Thyroid gland (tissue), 4 donors: Measurements from ENCODE around the gene PCBP4.

ENCODE experiments used
- CTCF ChIP-seq, 6 experiments: fragments of 200-600 bp in 3 of 6; fragments of 450-650 bp in 3 of 6; sonication (generic) in 3 of 6; IDR thresholded peaks; one replicate each; pipeline ENCODE4 v1.5.1; 2016 to 2019; ENCODE audit warnings: antibody characterized with exemption in 6 of 6, mild to moderate bottlenecking in 2 of 6, inconsistent platforms in 1 of 6, moderate library complexity in 1 of 6
- POLR2A ChIP-seq, 2 donors: fragments of 450-650 bp; IDR thresholded peaks; one replicate each; pipeline ENCODE4 v1.6.1; 2017; ENCODE audit warnings: antibody characterized with exemption in 2 of 2, mild to moderate bottlenecking in 2 of 2, moderate library complexity in 1 of 2

DNA sequence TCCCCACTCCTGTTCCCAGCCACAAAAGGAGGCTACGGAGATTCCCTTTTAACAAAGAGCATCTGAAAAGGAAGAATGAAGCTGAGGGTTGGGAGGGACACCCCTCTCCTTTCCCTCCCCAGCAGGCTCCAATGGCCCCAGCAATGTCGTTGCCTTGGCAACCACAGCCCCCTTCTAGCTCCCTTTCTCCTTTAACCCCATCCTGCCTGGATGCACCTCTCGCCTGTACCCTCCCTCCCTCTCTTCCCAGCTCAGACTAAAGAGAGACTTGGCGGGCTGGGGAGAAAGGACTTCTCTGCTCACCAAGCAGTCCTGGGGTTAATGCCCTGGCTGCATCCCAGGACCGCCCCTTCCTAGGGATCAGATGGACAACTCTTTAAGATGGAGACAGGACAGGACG is 35.5 kb upstream of the PCBP4 start:
- TF ChIP-seq CTCF (IDR thresholded peaks at IDR 0.05) (no peak), POLR2A (IDR thresholded peaks at IDR 0.05) (no peak)
